Head of caudate nucleus (tissue), 42 donors: ENCODE results near the gene ASH1L.
"Not testable (repeated sequence)": the region's sequence is repeated elsewhere in the genome, so short reads cannot be mapped to it uniquely, and the experiment has no call there.

Experiments
- DNase-seq, 42 donors: peaks; one replicate each; pipeline versions ENCODE4 v3.0.0 to v3.0.0-alpha.2; 2020 to 2021; ENCODE audit warnings: mixed read lengths in 7 of 42
- intact Hi-C: fragments of 100-400 bp; cut with DNase I; formaldehyde crosslinking; loops from one replicate; pipeline ENCODE4 v1.15.0; 2022

ASH1L gene

DNA sequence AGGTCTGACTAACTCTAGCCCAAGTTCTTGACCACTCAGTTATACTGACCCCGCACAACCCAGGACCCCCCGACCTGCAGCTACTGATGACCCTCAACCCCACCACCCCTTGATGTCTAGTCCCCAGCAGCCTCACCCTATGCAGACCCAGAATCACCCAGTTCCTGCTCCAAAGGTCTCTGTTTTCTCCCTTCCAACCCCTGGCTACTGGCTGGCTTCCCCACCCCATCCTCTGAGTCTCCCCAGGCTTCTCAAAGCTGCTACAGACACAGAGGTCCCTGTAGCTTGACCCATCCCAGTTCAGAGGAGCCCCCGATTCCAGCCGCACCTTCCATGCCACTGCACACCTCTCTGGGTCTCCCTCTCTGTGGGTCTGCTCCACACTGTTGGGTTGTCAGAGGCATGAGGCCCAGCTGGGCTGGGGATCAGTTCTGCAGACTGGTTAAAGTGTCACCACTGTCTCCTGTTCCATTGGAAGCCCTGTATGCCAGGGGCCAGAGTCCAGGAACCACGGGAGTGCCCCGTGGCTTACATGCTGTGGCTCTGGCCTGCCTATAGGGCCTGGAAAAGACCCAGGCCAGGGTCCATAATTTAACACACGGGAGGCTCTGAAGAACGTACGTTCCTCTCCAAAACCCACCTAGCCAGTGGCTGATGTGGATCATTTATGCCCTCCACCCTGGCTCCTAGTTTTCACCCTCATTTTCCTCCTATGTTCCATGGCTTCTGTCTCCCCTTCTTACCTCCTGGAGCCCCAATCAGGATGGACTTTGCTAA, 261.9 kb downstream of the ASH1L start:
- intact Hi-C loops: no loop called here
- no peak for DNase-seq

DNA sequence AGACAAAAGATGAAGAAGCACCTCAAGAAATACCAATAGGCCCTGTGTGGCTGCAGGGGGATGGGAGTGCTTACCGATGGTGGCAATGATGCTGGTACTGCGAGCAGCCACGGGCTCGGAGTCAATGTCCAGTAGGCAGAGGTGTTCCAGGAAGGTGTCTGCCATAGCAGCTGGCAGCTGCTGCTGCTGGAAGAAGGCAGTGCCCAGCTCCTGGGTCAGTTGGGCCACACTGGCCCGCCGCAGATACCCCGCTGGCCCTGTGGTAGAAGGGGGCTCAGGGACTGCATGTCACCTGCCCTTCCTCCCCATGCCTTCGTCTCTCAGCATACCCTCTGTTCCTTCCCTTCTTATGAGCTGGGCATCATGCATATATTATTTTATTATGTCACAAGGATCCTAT, 262.6 kb downstream of the ASH1L start:
- DNase-seq: no peak
- intact Hi-C loops: no loop called here

DNA sequence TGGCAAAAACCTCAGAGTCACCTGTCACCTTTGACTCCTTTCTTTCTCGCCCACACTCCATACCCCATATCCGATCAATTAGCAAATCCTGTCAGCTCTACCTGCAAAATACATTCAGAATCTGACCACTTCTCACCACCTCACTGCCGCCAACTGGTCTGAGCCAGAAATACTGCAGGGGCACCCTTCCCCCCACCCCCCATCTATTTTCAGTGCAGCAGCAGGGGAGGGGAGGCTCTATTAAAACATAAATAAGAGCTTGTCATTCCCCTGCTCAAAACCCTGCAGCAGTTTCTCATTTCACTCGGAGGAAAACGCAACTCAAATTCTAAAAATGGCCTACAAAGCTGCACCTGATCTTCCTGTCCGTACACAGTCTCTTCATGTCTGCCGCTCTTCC, 265.2 kb downstream of the ASH1L start:
- intact Hi-C loops: no loop called here
- DNase-seq: no peak

DNA sequence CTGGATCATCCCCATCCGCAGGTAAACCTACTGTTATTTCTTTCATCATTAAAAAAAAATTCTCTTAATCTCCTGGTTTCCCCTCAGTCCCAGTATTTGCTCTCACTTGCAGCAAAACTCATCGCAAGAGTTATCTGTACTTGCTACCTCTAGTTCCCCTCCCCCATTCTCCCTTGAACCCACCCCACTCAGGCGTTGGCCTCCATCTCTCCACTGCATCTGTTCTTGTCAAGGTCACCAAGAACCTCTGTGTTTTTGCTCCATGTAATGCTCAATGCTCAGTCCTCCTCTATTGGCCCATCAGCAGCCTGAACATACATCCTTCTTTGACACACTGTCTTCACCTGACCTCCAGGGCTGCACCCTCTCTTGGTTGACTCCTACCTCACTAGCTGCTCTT, 265.9 kb downstream of the ASH1L start:
- DNase-seq: no peak
- intact Hi-C loops: no loop called here

DNA sequence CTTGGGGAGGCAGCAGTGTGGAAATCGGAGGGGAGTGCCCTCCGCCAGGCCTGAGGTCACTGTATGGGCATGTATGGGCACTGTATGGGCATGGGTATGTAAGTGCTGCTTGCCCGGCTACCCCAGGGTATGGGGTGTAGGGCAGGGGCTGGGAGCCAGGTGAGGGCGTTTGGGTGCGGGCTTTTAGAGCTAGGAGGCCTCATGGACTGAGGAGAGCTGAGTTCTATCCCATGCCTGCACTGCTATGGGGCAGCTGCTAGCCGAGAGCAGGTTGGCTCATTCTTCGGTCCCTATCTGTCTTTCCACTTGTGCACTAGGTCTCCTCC, 266.7 kb downstream of the ASH1L start:
- DNase-seq: no peak
- intact Hi-C loops: no loop called here

DNA sequence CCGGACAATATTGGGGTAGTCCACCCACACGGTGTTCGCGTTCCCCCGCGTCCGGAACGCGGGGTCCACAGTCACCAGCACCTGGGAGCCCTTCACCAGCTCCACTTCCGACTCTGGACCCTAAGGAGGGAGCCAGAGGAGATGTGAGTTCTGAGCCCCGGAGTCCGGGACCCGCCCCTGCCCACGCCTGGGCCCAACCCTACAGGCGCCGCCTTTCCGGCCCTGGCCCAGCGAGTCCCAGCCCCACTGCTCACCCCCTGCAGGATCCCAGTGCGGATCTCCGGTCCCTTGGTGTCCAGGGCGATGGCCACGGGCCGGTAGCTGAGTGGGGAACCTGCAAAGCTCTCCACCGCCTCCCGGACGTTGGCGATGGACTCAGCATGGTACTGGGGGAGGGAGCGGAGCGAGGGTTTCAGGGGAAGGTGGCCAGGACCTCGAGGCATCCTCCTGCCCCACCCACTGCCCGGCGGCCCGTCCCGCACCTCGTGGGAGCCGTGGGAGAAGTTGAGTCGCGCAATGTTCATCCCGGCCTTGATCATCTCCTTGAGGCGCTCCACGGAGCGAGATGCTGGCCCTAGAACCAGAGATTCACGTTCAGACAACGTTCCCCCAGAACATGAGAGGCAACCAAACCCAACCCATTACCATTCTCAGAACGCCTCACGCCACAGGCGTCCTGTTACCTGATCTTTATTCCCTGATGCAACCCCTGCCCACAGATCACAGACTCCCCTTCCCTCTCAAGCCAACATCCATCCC, 267.2 kb downstream of the ASH1L start:
- intact Hi-C loops: no loop called here
- no peak for DNase-seq

DNA sequence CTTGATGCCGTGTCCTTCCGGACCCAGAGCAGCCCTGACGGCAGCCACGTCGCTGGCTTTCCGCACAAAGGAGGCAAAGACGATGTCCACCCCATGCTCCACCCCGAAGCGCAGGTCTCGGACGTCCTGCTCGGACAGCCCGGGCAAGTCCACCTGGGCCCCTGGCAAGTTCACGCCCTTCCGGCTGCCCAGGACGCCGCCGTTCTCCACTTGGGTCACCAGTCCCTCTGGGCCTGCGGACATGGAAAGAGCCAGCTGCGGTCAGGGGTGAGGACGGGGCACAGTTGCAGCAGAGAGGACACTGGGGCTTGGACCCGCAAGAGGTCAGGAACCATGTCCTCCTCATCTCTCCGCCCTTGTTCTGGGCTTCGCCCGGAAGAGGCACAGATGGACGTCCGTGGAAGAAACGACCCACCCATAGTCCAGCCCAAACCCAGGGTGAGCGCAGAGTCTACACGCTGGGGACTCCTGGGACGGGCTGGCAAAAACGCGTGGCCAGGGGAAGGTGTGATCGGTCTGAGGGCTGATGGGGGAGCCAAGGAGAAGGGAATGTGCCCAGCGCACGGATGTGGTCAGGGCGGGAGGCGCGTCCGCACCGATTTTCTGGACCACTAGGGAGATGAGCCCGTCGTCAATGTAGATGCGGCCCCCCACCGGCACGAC, 268.0 kb downstream of the ASH1L start:
- no peak for DNase-seq
- intact Hi-C loops: no loop called here

DNA sequence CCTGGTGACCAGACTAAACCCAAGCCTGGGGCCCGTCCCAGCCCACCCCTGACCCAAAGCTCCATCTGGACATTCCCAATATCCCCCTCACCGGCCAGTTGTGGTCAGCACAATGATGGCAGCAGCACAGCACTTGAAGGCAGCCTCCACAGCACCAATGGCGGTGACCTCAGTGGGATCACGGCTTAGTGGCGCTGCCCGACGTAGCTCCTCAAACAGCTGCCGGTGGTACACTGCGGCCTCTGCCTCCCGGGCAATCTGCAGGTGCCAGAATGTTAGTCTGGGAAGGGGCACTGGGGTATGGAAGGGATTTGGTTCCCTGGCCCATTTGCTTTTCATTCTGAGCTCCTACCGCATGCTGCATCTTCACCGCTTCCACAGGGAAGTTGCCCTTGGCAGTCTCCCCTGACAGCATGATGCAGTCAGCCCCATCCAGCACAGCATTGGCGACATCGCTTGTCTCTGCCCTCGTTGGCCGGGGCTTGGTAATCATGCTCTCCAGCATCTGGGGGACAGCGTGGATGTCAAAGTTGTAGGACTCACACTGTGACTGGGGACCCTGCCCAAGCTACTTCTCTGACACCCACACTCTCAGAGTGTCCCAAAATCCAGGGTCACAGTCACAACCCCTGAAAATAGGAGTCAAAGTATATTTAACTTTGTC, 269.4 kb downstream of the ASH1L start:
- intact Hi-C loops: no loop called here
- DNase-seq: no peak

DNA sequence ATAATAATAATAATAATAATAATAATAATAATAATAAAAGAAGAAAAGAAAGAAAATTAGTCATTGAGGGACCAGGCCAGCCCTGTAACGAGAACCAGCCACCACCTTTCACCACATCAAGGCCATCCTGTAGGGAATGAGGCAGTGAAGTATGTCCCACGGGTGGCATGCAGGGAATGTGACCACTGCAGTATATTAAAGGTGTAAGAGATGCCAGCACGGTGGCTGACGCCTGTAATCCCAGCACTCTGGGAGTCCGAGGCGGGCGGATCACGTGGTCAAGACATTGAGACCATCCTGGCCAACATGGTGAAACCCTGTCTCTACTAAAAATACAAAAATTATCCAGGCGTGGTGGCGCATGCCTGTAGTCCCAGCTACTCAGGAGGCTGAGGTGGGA, 271.6 kb downstream of the ASH1L start:
- not testable (repeated sequence) for DNase-seq

DNA sequence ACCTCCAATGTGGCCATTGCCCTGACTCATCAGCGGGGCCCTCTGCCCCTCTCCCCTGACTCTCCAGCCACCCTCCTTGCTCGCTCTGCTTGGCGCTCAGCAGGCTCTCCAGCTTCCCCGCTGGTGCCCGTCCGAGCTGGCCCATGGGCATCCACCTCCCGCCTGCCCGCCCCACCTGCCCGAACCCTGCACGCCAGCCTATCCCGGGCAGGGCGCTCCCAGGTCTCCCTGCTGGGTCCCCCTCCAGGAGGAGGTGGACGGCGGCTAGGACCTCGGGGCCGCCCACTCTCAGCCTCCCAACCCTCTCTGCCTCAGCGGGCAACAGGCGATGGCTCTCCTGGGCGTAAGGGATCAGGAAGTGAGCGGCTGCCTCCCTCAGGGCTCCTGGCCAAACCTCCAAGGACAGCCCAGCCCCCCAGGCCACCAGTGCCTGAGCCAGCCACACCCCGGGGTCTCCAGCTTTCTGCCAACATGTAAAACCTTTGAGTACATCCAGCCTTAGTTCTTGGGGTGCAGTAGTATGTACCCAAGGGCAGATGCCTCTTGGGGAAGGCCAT, 274.5 kb downstream of the ASH1L start:
- no peak for DNase-seq
- intact Hi-C loops: no loop called here

More for the DNA sequence above, 271.6 kb downstream of the ASH1L start:
- intact Hi-C loops: not testable (repeated sequence)

DNA sequence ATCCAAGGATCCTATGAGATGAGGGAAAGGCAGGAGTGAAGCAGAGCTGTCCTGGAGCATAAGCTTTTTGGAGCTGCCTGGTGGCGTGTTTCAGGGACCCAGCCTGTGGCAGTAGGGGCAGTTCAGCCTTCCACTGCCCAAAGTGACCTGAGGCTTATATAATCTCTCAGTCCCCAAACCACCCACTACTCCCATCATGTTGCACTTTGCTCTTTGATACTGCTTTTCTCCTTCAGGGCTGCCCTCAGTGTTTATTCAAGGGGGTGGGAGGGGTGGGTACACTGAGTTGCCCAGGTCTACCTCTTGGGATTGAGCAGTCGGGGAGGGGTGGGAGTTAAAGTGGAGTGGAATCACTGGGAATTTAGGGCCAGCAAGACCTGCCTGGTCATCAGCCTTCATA, 276.1 kb downstream of the ASH1L start:
- intact Hi-C loops: no loop called here

DNA sequence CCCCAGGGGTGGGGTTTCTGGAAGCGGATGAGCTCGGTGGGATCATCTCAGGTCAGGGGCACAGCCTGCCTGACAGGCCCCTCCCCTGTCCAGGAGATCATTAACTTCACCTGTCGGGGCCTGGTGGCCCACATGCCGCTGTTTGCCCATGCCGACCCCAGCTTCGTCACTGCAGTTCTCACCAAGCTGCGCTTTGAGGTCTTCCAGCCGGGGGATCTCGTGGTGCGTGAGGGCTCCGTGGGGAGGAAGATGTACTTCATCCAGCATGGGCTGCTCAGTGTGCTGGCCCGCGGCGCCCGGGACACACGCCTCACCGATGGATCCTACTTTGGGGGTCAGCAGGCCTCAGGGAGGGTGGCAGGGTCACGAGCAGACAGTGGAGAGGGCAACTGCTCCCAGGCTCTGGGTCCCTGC, 277.0 kb downstream of the ASH1L start:
- no peak for DNase-seq
- intact Hi-C loops: no loop called here

More for the DNA sequence above, 276.1 kb downstream of the ASH1L start:
- no peak for DNase-seq
